Stromal cell of bone marrow (primary cell): ENCODE results near the gene ENO1.
"Not testable (repeated sequence)": the region's sequence is repeated elsewhere in the genome, so short reads cannot be mapped to it uniquely, and the experiment has no call there.

Experiments used
- DNase-seq: peaks from one replicate; pipeline ENCODE4 v3.0.0-alpha.2; 2012; ENCODE audit warnings: low read depth

Gene ENO1

DNA sequence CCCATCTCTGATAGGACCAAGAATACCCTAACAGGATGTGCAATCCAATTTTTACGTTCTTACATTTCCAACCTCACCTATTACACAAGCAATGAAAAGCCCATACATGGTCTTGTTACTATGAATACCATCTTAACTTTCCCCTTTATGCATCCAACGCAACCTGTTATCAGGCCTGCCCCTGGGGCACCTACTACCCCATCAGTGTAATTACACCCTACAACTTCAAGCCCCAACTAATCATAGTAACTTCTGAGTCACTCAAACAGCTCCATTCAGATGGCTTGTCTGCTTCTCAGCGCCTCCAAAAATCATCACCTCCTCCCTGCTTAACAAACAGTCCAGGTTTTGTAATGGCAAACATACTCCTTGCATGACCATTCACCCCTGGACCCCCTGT lies 18.3 kb upstream of the ENO1 start:
- DNase-seq: not testable (repeated sequence)

DNA sequence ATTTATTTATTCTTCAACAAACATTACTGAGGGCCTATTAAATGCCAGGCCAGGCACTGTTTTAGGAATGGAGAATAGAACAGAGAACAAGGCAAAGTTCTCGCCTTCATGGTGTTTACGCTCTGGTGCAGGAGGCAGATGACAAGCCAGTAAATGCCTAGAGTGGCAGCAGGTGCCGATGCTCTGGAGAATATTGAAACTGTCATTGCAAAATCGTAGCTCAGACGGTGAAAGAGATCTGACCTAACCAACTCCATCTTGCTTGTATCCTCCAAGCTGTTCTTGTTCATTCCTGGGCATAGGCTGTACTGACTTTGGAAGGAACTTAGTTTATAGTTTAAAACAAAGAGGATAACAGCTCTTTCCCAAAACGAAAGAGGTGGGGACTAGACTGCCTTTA lies 13.5 kb upstream of the ENO1 start:
- no peak for DNase-seq

DNA sequence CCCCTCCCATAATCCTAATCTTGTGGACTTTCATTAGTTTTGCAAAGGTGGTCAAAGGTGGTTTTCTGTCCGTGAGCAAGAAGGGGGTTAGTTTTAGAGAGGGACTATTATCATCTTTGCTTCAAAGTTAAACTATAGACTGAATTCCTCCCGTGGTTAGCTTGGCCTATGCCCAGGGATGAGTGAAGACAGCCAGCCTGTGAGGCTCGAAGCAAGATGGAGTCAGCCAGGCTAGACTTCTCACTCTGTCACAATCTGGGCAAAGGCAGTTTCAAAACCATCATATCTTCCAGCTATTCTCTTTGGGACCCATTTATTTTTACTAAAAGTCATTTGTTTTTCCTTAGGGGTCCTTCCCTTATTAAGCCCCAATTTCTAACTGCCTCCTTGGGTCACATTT lies 12.9 kb upstream of the ENO1 start:
- no peak for DNase-seq

DNA sequence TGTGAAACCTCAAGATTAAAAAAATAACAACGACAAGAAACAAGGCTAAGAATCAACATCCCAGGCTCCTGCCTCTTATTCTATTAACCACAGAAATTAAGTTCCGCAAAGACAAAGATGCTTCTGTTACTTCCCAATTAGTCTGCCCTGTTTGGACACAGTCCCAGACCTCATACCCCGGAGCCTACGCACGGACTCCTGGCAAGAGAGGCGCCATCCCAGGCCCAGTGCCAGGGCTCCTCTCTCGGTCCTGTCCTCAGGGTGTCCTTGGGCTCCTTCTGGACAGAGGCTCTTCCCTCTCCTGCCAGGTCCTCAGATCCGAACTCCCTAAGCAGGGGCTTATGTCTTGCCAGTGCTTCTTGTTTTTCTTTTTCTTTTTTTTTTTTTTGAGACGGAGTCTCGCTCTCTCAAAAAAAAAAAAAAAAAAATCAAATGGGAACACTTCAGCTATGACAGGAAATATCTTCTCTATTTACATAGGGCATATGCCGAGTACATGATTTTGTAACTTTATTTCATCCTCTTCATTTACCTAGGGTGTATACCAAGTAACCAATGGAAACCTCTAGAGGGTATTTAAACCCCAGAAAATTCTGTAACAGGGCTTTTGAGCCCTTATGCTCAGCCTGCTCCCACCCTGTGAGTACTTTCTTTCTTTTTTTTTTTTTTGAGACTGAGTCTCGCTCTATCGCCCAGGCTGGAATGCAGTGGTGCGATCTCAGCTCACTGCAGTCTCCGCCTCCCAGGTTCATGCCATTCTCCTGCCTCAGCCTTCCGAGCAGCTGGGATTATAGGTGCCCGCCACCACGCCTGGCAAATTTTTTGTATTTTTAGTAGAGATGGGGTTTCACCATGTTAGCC lies 11.7 kb upstream of the ENO1 start:
- peak; percentile 75 for DNase-seq

DNA sequence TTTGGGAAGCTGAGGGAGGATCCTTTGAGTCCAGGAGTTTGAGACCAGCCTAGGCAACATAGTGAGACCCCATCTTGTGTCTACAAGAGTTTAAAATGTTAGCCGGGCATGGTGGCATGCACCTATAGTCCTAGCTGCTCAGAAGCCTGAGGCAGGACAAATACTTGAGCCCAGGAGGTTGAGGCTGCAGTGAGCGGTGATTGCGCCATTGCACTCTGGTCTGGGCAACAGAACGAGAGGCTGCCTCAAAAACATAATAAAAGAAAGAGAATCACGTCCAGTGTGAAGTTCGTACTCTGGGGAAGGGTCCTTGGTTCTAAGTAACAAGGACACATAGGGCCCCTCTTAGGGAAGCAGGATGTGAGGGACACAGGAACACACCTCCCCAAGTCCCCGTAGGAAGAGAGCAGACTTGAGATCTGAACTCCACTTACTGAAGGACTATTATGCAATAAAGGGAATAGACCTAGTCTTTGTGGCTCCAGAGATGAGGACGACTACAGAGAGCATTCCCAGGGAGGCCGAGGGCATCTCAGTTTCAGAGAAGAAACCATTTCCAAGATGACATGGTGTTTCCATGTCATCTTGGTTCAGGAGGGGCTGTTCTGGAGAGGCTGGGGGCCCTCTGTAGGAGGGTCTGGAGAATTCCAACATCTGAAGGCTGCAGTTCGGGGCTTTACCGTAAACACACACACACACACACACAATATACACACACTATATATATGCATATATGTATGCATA lies 10.8 kb upstream of the ENO1 start:
- DNase-seq: peak; percentile 38

DNA sequence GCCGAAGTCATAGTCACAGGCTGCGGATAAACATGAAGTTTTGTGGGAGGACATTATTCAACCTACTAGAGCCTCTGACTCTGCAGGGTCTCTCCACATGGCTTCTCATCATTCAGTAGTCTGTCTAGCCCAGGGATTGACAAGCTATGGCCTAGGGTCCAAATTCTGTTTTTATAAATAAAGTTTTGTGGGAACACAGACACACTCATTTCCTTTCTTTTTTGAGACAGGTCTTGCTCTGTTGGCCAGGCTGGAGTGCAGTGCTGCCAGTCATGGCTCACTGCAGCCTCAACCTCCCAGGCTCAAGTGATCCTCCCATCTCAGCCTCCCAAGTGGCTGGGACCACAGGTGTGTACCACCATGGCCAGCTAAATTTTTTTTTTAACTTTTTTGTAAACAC lies 8.1 kb upstream of the ENO1 start:
- no peak for DNase-seq

DNA sequence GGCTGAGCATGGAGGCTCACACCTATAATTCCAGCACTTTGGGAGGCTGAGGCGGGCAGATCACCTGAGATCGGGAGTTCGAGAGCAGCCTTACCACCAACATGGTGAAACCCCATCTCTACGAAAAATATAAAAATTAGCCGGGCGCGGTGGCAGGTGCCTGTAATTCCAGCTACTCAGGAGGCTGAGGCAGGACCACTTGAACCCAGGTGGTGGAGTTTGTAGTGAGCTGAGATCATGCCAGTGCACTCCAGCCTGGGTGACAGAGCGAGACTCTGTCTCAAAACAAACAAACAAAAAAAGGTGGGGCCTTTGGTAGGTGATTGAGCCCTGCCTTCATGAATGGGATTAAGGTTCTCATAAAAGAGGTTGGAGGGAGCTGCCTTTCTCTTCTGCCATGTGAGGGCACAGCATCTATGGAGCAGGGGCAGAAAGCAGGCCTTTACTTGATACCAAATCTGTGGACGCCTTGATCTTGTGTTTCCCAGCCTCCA lies 7.6 kb upstream of the ENO1 start:
- DNase-seq: not testable (repeated sequence)

DNA sequence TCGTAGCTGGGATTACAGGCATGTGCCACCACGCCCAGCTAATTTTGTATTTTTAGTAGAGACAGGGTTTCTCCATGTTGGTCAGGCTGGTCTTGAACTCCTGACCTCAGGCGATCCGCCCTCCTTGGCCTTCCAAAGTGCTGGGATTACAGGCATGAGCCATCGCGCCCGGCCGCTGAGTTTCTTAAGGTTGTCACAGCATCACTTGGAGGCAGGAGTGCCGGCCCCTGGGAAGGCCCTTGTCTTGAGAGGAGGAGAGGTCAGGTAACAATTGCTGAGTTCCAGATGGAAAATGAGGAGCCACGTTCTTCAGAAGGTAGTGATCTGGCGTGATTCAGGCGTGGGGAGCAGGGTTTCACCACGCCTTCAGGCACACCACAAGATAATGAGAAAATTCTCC lies 5.6 kb upstream of the ENO1 start:
- DNase-seq: not testable (repeated sequence)

DNA sequence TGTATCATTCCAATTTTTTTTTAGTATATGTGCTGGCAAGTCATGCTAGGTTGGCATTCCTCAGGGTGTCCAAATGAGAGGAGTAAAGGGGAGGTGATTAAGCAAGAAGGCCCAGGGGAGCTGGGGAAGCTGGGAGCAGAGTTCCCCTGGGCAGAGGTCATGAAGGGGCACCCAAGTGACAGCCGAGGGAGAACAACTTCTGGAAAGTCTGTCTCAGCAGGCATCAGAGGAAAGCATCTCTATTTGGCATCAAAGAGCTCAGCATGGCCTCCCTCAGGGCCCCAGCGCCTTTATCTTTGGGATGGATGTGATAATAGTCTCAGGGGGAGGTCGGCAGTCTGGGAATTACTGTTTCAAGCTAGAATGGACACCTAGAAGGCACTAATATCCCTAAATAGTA lies 5.0 kb upstream of the ENO1 start:
- no peak for DNase-seq

DNA sequence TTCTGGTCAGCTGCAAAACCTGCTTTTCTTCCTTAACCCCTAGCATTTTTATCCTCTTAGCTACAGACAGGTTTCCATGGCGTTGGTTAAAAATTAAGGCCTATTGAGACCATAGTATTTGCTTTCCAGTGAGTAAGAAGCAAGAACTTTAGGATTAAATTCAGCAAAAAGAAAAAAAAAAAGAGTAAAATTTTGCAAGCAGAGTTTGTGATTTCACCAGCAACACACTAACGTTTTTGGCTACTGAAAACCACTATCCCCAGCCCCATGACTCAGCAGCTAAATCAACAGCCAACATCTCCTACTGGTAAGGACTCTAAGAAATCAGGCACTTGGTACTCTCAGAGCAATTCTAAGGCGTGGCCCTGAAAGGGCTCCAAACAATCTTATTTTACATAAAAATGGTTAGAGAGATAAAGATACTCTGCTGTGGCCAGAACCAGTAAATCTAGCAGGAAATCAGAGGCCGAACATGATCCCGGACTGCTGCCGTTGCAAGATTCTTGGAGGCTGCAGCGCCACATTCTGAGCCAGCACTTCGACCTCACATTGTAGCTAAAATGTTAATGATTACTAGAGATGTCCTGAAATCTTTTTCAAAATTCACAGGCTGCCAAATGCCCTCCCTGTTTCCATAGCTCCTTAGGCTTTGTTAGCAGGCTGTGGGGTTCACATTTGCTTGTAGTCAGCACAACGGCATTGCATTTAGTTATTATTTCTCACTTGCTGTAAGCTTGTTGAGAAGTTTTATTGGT lies 1.6 kb upstream of the ENO1 start:
- DNase-seq: peak; percentile 98

DNA sequence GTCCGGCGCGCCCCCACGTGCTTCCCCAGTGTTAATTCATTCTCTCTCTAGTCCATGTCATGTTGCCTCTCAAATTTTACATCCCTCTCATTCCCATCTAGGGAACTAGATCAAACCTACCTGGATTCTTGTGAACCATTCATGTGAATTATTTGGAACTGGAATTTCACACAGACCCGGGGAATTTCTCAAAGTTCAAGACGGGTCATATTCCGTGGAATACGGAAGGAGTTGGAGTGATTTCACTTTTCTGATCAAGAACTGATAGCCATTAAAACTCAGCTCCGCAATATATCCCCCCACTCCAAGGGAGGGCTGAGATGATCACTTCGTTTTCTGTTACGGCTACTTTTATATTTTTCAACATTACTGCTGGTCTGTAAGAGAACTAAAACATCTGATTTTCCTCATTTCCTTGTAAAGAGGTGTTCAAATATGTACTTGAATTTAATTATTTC lies 1.0 kb upstream of the ENO1 start:
- DNase-seq: no peak

DNA sequence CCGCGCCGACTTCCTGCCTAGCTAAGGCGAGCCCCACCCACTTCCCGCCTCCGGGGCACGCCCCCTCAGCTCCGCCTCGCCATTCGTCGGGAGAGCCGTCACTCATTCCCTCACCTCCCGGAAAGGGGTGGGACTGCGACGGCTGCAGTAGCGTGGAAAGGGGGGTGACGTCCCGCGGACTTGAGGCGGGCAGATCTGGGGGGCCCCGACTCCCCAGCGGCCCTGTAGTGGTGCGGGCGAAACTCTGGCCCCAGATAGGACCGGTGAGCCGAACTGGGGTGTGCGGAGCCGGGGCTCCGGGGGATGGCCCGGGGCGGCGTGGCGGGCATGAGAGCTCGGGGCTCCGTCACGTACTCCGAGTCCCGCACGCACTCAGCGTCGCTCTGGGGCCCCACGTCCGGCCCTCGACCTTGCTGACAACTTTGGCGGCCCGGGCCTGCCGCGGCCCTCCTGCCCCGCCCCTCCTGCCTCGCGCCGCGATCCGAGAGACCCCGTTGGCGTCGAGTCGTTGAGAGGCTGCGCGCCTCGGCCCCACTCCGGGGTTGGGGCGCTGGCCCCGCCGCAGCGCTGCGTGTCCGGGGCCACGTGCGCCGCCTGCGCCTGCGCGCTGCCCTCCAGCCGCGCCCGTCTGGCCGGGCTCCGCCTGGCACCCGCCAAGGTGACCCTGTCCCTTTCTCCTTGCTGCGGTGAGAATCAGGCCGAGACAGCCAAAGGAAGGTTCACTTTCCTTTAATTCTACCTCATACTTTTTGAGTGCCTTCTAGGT lies 395 bp upstream of the ENO1 start:
- DNase-seq: peak; percentile 91

DNA sequence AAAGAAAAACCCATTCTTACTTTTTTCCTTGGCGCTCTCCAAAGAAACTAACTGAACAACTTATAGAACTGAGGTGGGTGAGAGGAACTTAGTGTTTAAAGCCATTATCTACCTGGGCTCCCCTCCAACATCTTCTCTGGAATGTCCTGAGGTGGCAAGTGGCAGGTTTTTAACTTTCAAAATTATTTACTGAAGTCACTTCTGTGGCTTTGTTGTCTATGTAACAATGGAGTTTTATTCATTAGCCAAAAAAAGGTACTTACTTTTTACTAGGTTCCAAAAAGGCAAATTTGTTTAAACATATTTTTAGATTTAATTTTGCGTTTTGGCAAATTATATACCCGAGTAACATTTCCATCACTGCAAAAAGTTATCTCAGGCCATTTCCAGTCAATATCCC lies 2.4 kb downstream of the ENO1 start:
- no peak for DNase-seq

DNA sequence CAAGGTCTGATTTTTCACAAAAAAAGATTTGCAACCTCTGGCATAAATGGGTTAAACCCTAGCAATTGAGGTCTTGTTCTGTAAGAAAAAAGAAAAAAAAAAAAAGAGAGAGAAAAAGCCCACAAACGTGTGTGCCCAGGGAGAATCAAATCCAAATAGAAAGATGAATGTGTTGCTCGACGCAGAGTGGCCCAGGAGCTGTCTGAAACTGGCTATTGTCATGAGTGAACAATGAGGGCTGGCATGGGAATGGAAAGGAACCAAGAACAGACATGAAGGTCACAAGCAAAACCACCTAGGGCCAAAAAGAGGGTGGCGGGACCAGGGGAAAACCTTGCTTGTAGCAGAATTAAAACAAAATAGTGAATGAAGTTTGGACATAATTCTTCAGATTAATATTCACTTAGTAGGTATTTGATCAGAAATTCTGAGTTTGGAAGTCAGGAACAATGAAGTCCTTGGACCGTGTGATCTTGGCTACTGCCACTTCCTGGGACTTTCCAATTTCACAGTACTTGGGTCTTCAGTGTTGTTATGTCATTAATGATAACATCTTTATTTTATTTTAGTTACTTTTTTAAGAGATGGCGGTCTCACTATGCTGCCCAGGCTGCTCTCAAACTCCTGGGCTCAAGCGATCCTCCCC lies 3.1 kb downstream of the ENO1 start:
- no peak for DNase-seq

DNA sequence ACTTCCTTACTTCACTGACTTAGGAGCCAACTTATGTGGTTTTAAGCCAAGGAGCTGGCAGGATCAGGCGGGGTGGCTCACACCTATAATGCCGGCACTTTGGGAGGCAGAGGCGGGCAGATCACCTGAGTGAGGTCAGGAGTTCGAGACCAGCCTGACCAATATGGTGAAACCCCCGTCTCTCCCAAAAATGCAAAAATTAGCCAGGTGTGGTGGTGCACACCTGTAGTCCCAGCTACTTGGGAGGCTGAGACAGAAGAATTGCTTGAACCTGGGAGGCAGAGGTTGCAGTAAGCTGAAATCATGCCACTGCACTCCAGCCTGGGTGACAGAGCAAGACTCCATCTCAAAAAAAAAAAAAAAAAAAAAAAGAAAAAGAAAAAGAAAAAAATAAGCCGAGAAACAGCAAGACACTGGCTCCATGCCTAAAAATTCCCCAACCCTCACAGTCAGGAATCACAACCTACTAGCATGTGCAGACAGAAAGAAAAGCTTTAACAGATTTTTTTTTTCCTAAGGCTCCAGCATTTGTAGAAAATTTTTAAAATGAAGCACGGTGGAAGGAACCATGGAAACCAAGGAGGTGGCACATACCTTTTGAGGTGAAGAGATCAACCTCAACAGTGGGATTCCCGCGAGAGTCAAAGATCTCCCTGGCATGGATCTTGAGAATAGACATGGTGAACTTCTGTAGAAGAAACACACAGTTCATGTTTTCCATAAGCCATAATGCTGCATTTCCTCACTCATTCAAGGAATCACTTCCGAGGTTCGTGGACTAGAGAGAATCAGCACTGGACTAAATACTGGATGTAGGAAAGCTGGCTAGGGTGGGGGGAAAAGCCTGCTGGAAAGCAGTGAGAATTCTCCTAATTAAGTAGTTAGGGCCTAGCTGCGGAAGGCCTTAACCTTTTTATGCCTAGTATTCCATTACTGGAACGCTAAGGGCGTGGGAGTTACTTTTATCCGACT lies 4.0 kb downstream of the ENO1 start:
- DNase-seq: no peak

DNA sequence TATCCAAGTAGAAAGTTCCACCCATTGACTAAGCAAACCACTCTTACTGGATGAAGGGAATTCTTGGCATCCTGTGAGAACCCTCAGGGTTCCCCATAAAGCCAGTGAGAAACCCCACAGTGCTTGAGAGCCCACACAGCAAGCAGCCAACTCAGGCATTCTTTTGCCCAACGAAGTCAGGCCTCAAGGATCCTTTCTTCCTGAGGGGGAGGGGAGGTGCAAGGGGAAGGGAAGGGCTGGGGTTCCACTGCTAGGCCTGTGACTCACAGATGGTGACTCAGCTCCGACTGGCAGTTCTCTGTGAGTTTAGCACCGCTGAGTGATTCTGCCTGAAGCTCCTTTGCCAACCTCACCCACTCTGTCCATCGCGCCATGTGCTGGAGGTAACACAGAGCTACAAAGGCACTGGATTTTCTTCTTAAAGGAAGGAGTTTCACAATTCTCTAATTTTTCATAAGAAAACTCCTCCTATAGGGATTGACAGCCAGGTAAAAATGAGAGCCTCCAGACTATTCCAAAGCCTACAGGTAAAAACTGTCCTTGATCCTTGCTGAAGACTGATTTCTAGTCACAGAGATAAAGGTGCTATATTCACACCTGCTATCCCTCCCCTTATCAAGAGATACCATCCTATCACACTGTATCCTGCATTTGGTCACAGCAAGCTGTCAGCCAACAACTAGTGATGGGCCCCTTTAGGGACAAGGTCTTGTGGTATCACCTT lies 4.8 kb downstream of the ENO1 start:
- peak; percentile 99 for DNase-seq

DNA sequence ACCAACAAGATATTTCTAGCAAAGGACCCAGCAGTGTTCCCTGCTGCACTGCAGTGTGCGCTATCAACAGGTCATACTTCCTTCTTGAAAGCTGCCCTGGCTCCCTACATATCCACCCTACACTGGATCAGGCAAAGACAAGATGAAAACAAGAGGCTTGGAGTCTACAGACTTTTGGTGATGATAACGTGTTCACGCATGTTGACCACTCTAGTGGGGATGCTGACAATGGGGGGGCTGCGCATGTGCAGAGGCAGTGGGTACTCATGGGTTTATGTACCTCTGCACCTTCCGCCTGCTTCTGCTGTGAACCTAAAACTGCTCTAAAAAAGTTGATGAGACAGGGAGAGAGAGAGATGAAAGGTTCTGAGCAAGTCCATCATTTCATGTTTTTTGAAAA lies 5.5 kb downstream of the ENO1 start:
- no peak for DNase-seq

DNA sequence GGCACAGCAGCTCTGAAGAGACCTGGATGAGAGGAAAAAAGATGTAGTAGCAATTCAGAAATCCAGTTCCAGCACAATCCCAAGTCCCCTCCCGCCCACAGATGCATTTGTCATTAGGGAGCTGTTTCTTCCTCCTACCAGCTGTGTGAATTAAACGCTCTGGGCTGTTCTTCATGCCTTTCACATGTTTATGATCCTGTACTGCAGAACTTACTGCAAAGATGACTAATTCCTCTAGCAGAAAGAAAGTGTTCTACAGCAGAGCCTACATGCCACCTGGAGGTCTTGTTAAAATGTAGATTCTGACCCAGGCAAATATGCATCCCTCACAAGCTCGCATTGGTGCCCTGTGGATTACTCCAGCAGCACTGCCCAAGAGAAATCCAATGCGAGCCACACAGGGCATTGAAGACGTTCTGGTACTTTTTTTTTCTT lies 6.5 kb downstream of the ENO1 start:
- no peak for DNase-seq

DNA sequence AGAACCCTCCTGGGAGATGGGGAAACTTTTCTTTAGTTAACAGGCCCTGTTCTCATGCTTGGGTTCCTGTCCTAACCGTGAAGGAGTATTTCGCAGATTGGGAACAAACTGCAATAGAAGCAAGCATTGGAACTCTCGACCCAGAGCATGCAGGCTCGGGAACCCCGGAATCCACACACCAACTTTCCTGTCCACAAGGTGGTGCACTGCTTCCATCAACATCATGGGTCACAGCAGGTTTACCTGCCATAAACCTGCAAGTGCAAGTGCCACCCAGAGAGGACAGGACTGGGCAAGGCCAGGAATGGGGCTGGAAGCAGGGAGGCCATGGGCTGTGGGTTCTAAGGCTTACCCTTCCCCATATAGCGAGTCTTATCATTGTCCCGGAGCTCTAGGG lies 6.9 kb downstream of the ENO1 start:
- DNase-seq: no peak
